ENCODE data around the gene LEP. TPM values are rescaled to one million over a fixed set of nuclear protein-coding genes. Genes with fewer than 3 reads are reported as not detected.

Gene LEP
- total RNA-seq: not detected in 2 replicates

GRCh38 chr7:128240696-128241386 lies at the start of gene LEP:
TSS of gene LEP (plus strand) at chr7:128241278. CDS start at chr7:128252019, 10,741 bp downstream.

Small RNA genes lying within 50 kb of the gene (small RNA-seq; reads per million reads assigned to genes)
- gene MIR129-1: not detected

Other genes with a start within 250 kb of the LEP start
- gene LRRC4, start 209.8 kb upstream of the LEP start, total RNA-seq: 2.3 and 2.9 TPM in 2 replicates
- 15.7 and 22.1 TPM in 2 replicates for gene RBM28, start 102.6 kb downstream of the LEP start, total RNA-seq
- not detected in 2 replicates for gene PRRT4, start 120.4 kb downstream of the LEP start, total RNA-seq
- 79.7 and 85.1 TPM in 2 replicates for gene IMPDH1, start 168.7 kb downstream of the LEP start, total RNA-seq
- 13.0 and 14.0 TPM in 2 replicates for gene HILPDA, start 214.6 kb downstream of the LEP start, total RNA-seq
- gene METTL2B, start 235.5 kb downstream of the LEP start, total RNA-seq: 29.0 and 35.6 TPM in 2 replicates